Activated CD4-positive, alpha-beta memory T cell treated with anti-CD3 and anti-CD28 coated beads, Interleukin-2, amount 10 ng/mL, durations not matched to agents 7 days and 5 days (primary cell): ENCODE results near the gene ATP11A. TPM values are rescaled to one million over a fixed set of nuclear protein-coding genes. Genes with fewer than 3 reads are reported as not detected.

Experiments
- CTCF ChIA-PET: fragments of 350-600 bp; sonication (Branson Sonifier 250); formaldehyde crosslinking; loops from one replicate; lab custom pipeline; 2021; ENCODE audit warnings: antibody characterized with exemption, inconsistent platforms; lab: Charles Lee
- POLR2A ChIA-PET: fragments of 350-600 bp; sonication (Branson Sonifier 250); formaldehyde crosslinking; loops from one replicate; lab custom pipeline; 2021; ENCODE audit warnings: antibody characterized with exemption; lab: Charles Lee
- DNase-seq: peaks from one replicate; pipeline ENCODE4 v3.0.0-alpha.2; 2020
- H3K27ac Mint-ChIP-seq: one replicate; pipeline ENCODE4 v1.8.0; 2021; ENCODE audit warnings: mild to moderate bottlenecking, mixed read lengths
- H3K27me3 Mint-ChIP-seq: one replicate; pipeline ENCODE4 v1.8.0; 2021; ENCODE audit warnings: mixed read lengths
- H3K36me3 Mint-ChIP-seq: one replicate; pipeline ENCODE4 v1.8.0; 2021; ENCODE audit warnings: low read depth, mixed read lengths
- H3K4me1 Mint-ChIP-seq: one replicate; pipeline ENCODE4 v1.8.0; 2021; ENCODE audit warnings: mixed read lengths
- H3K4me3 Mint-ChIP-seq: one replicate; pipeline ENCODE4 v1.8.0; 2021; ENCODE audit warnings: mild to moderate bottlenecking, mixed read lengths
- H3K9me3 Mint-ChIP-seq: one replicate; pipeline ENCODE4 v1.8.0; 2021; ENCODE audit warnings: mixed read lengths
- total RNA-seq, 2 experiments: library from RNA; stranded (reverse); gene quantifications; one replicate each; pipeline ENCODE4 v1.2.3, GENCODE V29; 2021

Gene ATP11A
- total RNA-seq, 2 experiments from 2014 or later, result 52.5 to 53.3 TPM

GRCh38 chr13:112731667-112732616, 42.1 kb downstream of the ATP11A start:
- no peak for DNase-seq
- H3K4me1 Mint-ChIP-seq, result no peaks in the 10 kb centered on the region
- no peaks in the 10 kb centered on the region for H3K9me3 Mint-ChIP-seq
- H3K27me3 Mint-ChIP-seq, result no peaks in the 10 kb centered on the region
- H3K36me3 Mint-ChIP-seq, result no peaks in the 10 kb centered on the region
- ChIA-PET POLR2A (no interaction called here), CTCF (no interaction called here)
- no peak overlapping the region for H3K27ac Mint-ChIP-seq
- H3K4me3 Mint-ChIP-seq, result no peak overlapping the region

- no peaks in the 10 kb centered on the region for H3K36me3 Mint-ChIP-seq
- CTCF ChIA-PET, result no interaction called here
- DNase-seq, result no peak
These were observed 42.8 kb downstream of the ATP11A start for GRCh38 chr13:112732679-112733078.

GRCh38 chr13:112733112-112733511, 43.3 kb downstream of the ATP11A start:
- no peaks in the 10 kb centered on the region for H3K4me1 Mint-ChIP-seq
- H3K36me3 Mint-ChIP-seq, result no peaks in the 10 kb centered on the region
- ChIA-PET POLR2A (no interaction called here), CTCF (no interaction called here)
- no peak overlapping the region for H3K4me3 Mint-ChIP-seq
- H3K9me3 Mint-ChIP-seq, result no peaks in the 10 kb centered on the region
- H3K27me3 Mint-ChIP-seq, result no peaks in the 10 kb centered on the region
- no peak for DNase-seq
- no peak overlapping the region for H3K27ac Mint-ChIP-seq

More at GRCh38 chr13:112732679-112733078, 42.8 kb downstream of the ATP11A start:
- Mint-ChIP-seq H3K4me3 (no peak overlapping the region), H3K9me3 (no peaks in the 10 kb centered on the region), H3K27ac (no peak overlapping the region), H3K27me3 (no peaks in the 10 kb centered on the region), H3K4me1 (no peaks in the 10 kb centered on the region)
- POLR2A ChIA-PET, result no interaction called here

GRCh38 chr13:112733661-112734379, 44.0 kb downstream of the ATP11A start:
- POLR2A ChIA-PET, result no interaction called here
- no peaks in the 10 kb centered on the region for H3K4me1 Mint-ChIP-seq

GRCh38 chr13:112734696-112735547, 45.1 kb downstream of the ATP11A start:
- Mint-ChIP-seq H3K36me3 (no peaks in the 10 kb centered on the region), H3K27me3 (no peaks in the 10 kb centered on the region), H3K4me3 (no peak overlapping the region), H3K9me3 (no peaks in the 10 kb centered on the region), H3K4me1 (no peaks in the 10 kb centered on the region), H3K27ac (no peak overlapping the region)
- POLR2A ChIA-PET, result no interaction called here
- CTCF ChIA-PET, result no interaction called here
- DNase-seq, result no peak

More at GRCh38 chr13:112733661-112734379, 44.0 kb downstream of the ATP11A start:
- Mint-ChIP-seq H3K4me3 (no peak overlapping the region), H3K27me3 (no peaks in the 10 kb centered on the region), H3K9me3 (no peaks in the 10 kb centered on the region), H3K27ac (no peak overlapping the region), H3K36me3 (no peaks in the 10 kb centered on the region)
- no peak for DNase-seq
- CTCF ChIA-PET, result no interaction called here

GRCh38 chr13:112735791-112736190, 46.0 kb downstream of the ATP11A start:
- ChIA-PET POLR2A (no interaction called here), CTCF (no interaction called here)
- Mint-ChIP-seq H3K4me1 (no peaks in the 10 kb centered on the region), H3K27ac (no peak overlapping the region), H3K9me3 (no peaks in the 10 kb centered on the region), H3K27me3 (no peaks in the 10 kb centered on the region), H3K36me3 (no peaks in the 10 kb centered on the region), H3K4me3 (no peak overlapping the region)
- DNase-seq, result no peak

- H3K27me3 Mint-ChIP-seq, result no peaks in the 10 kb centered on the region
- POLR2A ChIA-PET, result no interaction called here
- DNase-seq, result no peak
- H3K4me3 Mint-ChIP-seq, result no peak overlapping the region
- no peaks in the 10 kb centered on the region for H3K4me1 Mint-ChIP-seq
- CTCF ChIA-PET, result no interaction called here
- no peak overlapping the region for H3K27ac Mint-ChIP-seq
- H3K9me3 Mint-ChIP-seq, result no peaks in the 10 kb centered on the region
- H3K36me3 Mint-ChIP-seq, result no peaks in the 10 kb centered on the region
These were observed 47.5 kb downstream of the ATP11A start for GRCh38 chr13:112737294-112737693.

- ChIA-PET CTCF (no interaction called here), POLR2A (no interaction called here)
- H3K4me3 Mint-ChIP-seq, result no peak overlapping the region
- H3K4me1 Mint-ChIP-seq, result no peaks in the 10 kb centered on the region
- no peaks in the 10 kb centered on the region for H3K36me3 Mint-ChIP-seq
- H3K9me3 Mint-ChIP-seq, result no peaks in the 10 kb centered on the region
- DNase-seq, result no peak
- H3K27me3 Mint-ChIP-seq, result no peaks in the 10 kb centered on the region
- H3K27ac Mint-ChIP-seq, result no peak overlapping the region
These were observed 48.8 kb downstream of the ATP11A start for GRCh38 chr13:112738606-112739005.

- DNase-seq, result no peak
- no peaks in the 10 kb centered on the region for H3K27me3 Mint-ChIP-seq
- CTCF ChIA-PET, result no interaction called here
- no peaks in the 10 kb centered on the region for H3K9me3 Mint-ChIP-seq
- no peaks in the 10 kb centered on the region for H3K4me1 Mint-ChIP-seq
- no peaks in the 10 kb centered on the region for H3K36me3 Mint-ChIP-seq
- no peak overlapping the region for H3K4me3 Mint-ChIP-seq
- POLR2A ChIA-PET, result no interaction called here
- no peak overlapping the region for H3K27ac Mint-ChIP-seq
These were observed 50.8 kb downstream of the ATP11A start for GRCh38 chr13:112740502-112741131.

- no peak for DNase-seq
- Mint-ChIP-seq H3K4me3 (no peak overlapping the region), H3K4me1 (no peaks in the 10 kb centered on the region), H3K27me3 (no peaks in the 10 kb centered on the region), H3K36me3 (no peaks in the 10 kb centered on the region), H3K27ac (no peak overlapping the region), H3K9me3 (no peaks in the 10 kb centered on the region)
- ChIA-PET POLR2A (no interaction called here), CTCF (no interaction called here)
These were observed 51.4 kb downstream of the ATP11A start for GRCh38 chr13:112741185-112741755.

GRCh38 chr13:112741835-112742570, 52.2 kb downstream of the ATP11A start:
- H3K4me1 Mint-ChIP-seq, result no peaks in the 10 kb centered on the region
- H3K27me3 Mint-ChIP-seq, result no peaks in the 10 kb centered on the region
- ChIA-PET POLR2A (no interaction called here), CTCF (no interaction called here)
- no peak overlapping the region for H3K27ac Mint-ChIP-seq
- H3K36me3 Mint-ChIP-seq, result no peaks in the 10 kb centered on the region
- H3K9me3 Mint-ChIP-seq, result no peaks in the 10 kb centered on the region
- no peak for DNase-seq
- H3K4me3 Mint-ChIP-seq, result no peak overlapping the region

- POLR2A ChIA-PET, result no interaction called here
- Mint-ChIP-seq H3K36me3 (no peaks in the 10 kb centered on the region), H3K4me3 (no peak overlapping the region), H3K27ac (no peak overlapping the region), H3K9me3 (no peaks in the 10 kb centered on the region), H3K4me1 (no peaks in the 10 kb centered on the region), H3K27me3 (no peaks in the 10 kb centered on the region)
- CTCF ChIA-PET, result no interaction called here
- no peak for DNase-seq
These were observed 52.7 kb downstream of the ATP11A start for GRCh38 chr13:112742583-112742982.
